Mesenchymal stem cell (in vitro differentiated cells and primary cell): ENCODE data around the gene DHX38.
"Not testable (repeated sequence)": the region's sequence is repeated elsewhere in the genome, so short reads cannot be mapped to it uniquely, and the experiment has no call there.

Experiments used
- DNase-seq: peaks from one replicate; pipeline ENCODE4 v3.0.0-alpha.2; 2013
- H2AFZ ChIP-seq: one replicate; pipeline ENCODE4 v1.6.1; 2013; ENCODE audit warnings: low read depth, mild to moderate bottlenecking, control low read depth, inconsistent platforms, low read length, moderate library complexity
- H2AK5ac ChIP-seq: 2 replicates; pipeline ENCODE4 v1.6.1; 2013; ENCODE audit warnings: low read length, moderate library complexity, mild to moderate bottlenecking, inconsistent platforms; ENCODE audit not compliant: severe bottlenecking
- H2BK120ac ChIP-seq: one replicate; pipeline ENCODE4 v1.6.1; 2013; ENCODE audit warnings: low read depth, mild to moderate bottlenecking, inconsistent platforms, low read length, moderate library complexity
- H2BK12ac ChIP-seq, 2 experiments: one replicate each; pipeline ENCODE4 v1.6.1; 2013; ENCODE audit warnings: inconsistent platforms in 2 of 2, low read length in 2 of 2, mild to moderate bottlenecking in 2 of 2, moderate library complexity in 2 of 2, control low read depth in 1 of 2
- H2BK15ac ChIP-seq: one replicate; pipeline ENCODE4 v1.6.1; 2013; ENCODE audit warnings: mild to moderate bottlenecking, low read depth, inconsistent platforms; ENCODE audit not compliant: poor library complexity, severe bottlenecking
- H2BK5ac ChIP-seq: 2 replicates; pipeline ENCODE4 v1.6.1; 2013; ENCODE audit warnings: low read depth, mild to moderate bottlenecking, low read length, control low read depth, inconsistent platforms; ENCODE audit not compliant: poor library complexity, severe bottlenecking
- H3K14ac ChIP-seq, 2 experiments: one replicate each; pipeline ENCODE4 v1.6.1; 2013; ENCODE audit warnings: inconsistent platforms in 2 of 2, low read length in 2 of 2, control low read depth in 1 of 2, mild to moderate bottlenecking in 1 of 2, moderate library complexity in 1 of 2
- H3K18ac ChIP-seq, 2 experiments: one replicate each; pipeline ENCODE4 v1.6.1; 2013; ENCODE audit warnings: inconsistent platforms in 2 of 2, low read length in 2 of 2, control low read depth in 1 of 2, low read depth in 1 of 2, mild to moderate bottlenecking in 1 of 2
- H3K23ac ChIP-seq, 2 experiments: one replicate each; pipeline ENCODE4 v1.6.1; 2013; ENCODE audit warnings: inconsistent platforms in 2 of 2, low read length in 2 of 2, mild to moderate bottlenecking in 2 of 2, moderate library complexity in 2 of 2, control low read depth in 1 of 2
- H3K27ac ChIP-seq: 2 replicates; pipeline ENCODE4 v1.5.1; 2013; ENCODE audit warnings: mild to moderate bottlenecking, moderate library complexity, low read length, control low read depth, inconsistent platforms; ENCODE audit not compliant: poor library complexity, severe bottlenecking
- H3K27me3 ChIP-seq, 2 experiments: 2 replicates each; pipeline versions ENCODE4 v1.6.1 to v1.7.0; 2013; ENCODE audit warnings: low read length in 2 of 2, mild to moderate bottlenecking in 2 of 2, moderate library complexity in 2 of 2, control low read depth in 1 of 2, inconsistent platforms in 1 of 2; ENCODE audit not compliant: control insufficient read depth in 1 of 2, insufficient read depth in 1 of 2
- H3K36me3 ChIP-seq, 2 experiments: 2 replicates each; pipeline versions ENCODE4 v1.6.1 to v1.7.0; 2013; ENCODE audit warnings: low read length in 2 of 2, control low read depth in 1 of 2, inconsistent platforms in 1 of 2, low read depth in 1 of 2, mild to moderate bottlenecking in 1 of 2; ENCODE audit not compliant: insufficient read depth in 2 of 2, control insufficient read depth in 1 of 2
- H3K4ac ChIP-seq, 2 experiments: one replicate each; pipeline ENCODE4 v1.6.1; 2013; ENCODE audit warnings: inconsistent platforms in 2 of 2, low read length in 2 of 2, mild to moderate bottlenecking in 2 of 2, moderate library complexity in 2 of 2, control low read depth in 1 of 2, low read depth in 1 of 2
- H3K4me1 ChIP-seq: 2 replicates; pipeline ENCODE4 v1.6.1; 2013; ENCODE audit warnings: low read depth, low read length, control low read depth; ENCODE audit not compliant: control insufficient read depth, insufficient read depth
- H3K4me2 ChIP-seq: 2 replicates; pipeline ENCODE4 v1.6.1; 2013; ENCODE audit warnings: low read length, mild to moderate bottlenecking, inconsistent platforms; ENCODE audit not compliant: poor library complexity, severe bottlenecking
- H3K4me3 ChIP-seq, 2 experiments: 2 replicates each; pipeline versions ENCODE4 v1.5.1 to v1.7.0; 2013; ENCODE audit warnings: low read length in 2 of 2, mild to moderate bottlenecking in 2 of 2, control low read depth in 1 of 2, low read depth in 1 of 2; ENCODE audit not compliant: insufficient read depth in 1 of 2
- H3K79me1 ChIP-seq: replicated peaks from 2 replicates; pipeline ENCODE4 v1.6.1; 2013; ENCODE audit warnings: mild to moderate bottlenecking, control low read depth, low read length, inconsistent platforms; ENCODE audit not compliant: poor library complexity, severe bottlenecking
- H3K9ac ChIP-seq: 2 replicates; pipeline ENCODE4 v1.7.0; 2013; ENCODE audit warnings: mild to moderate bottlenecking, low read length, moderate library complexity
- H3K9me3 ChIP-seq: 2 replicates; pipeline ENCODE4 v1.7.0; 2013; ENCODE audit warnings: mild to moderate bottlenecking, low read length; ENCODE audit not compliant: control insufficient read depth
- H4K8ac ChIP-seq: one replicate; pipeline ENCODE4 v1.6.1; 2013; ENCODE audit warnings: inconsistent platforms, mild to moderate bottlenecking, low read length, moderate library complexity
- H4K91ac ChIP-seq: one replicate; pipeline ENCODE4 v1.6.1; 2013; ENCODE audit warnings: mild to moderate bottlenecking, low read length, inconsistent platforms
- WGBS: methylation state at CpG from one replicate; pipeline ENCODE4 v1.1.7; 2013; ENCODE audit warnings: mixed read lengths; 5-methylcytosine and 5-hydroxymethylcytosine counted together

DHX38 gene

GRCh38 chr16:72057313-72057712 is 36.3 kb upstream of the DHX38 start:
- H3K36me3 ChIP-seq, DNase-seq, H2BK12ac ChIP-seq, H3K14ac ChIP-seq, H4K8ac ChIP-seq, H2AK5ac ChIP-seq, H4K91ac ChIP-seq, H2BK5ac ChIP-seq, H3K23ac ChIP-seq, H3K9ac ChIP-seq, H2AFZ ChIP-seq, H3K79me1 ChIP-seq, H2BK15ac ChIP-seq, H3K4me2 ChIP-seq, H3K27me3 ChIP-seq, H3K18ac ChIP-seq, H3K4me3 ChIP-seq, H3K27ac ChIP-seq, H2BK120ac ChIP-seq, H3K9me3 ChIP-seq, H3K4ac ChIP-seq, H3K4me1 ChIP-seq: not testable (repeated sequence)
- WGBS = no CpG with 5 or more reads among the region's 6 CpGs

- not testable (repeated sequence) for H2AK5ac ChIP-seq, H2BK12ac ChIP-seq, H3K36me3 ChIP-seq, H2BK15ac ChIP-seq, H3K23ac ChIP-seq, H3K79me1 ChIP-seq, H2BK120ac ChIP-seq, H3K27me3 ChIP-seq, H3K14ac ChIP-seq, H3K4ac ChIP-seq, H3K4me2 ChIP-seq, H3K27ac ChIP-seq, DNase-seq, H4K8ac ChIP-seq, H2AFZ ChIP-seq, H2BK5ac ChIP-seq, H3K18ac ChIP-seq, H3K9me3 ChIP-seq, H3K9ac ChIP-seq, H3K4me1 ChIP-seq, H4K91ac ChIP-seq, H3K4me3 ChIP-seq
- 94% methylated on average over 6 of the region's 7 CpGs for WGBS
Measured at GRCh38 chr16:72059060-72059459, 34.6 kb upstream of the DHX38 start.

GRCh38 chr16:72060405-72060804 is 33.2 kb upstream of the DHX38 start:
- H2BK12ac ChIP-seq = no peak overlapping the region
- H3K23ac ChIP-seq = no peak overlapping the region
- H3K4me1 ChIP-seq = no peaks in the 10 kb centered on the region
- no peak overlapping the region for H4K8ac ChIP-seq
- H2AFZ ChIP-seq = no peak overlapping the region
- H2BK120ac ChIP-seq = no peak overlapping the region
- H4K91ac ChIP-seq = no peak overlapping the region
- no peaks in the 10 kb centered on the region for H3K36me3 ChIP-seq
- 91% methylated on average over 9 of the region's 9 CpGs for WGBS
- no peak overlapping the region for H3K4me2 ChIP-seq
- no peak overlapping the region for H2AK5ac ChIP-seq
- no peak overlapping the region for H3K4ac ChIP-seq
- H3K14ac ChIP-seq = no peak overlapping the region
- no peak overlapping the region for H2BK15ac ChIP-seq
- no peak overlapping the region for H3K18ac ChIP-seq
- no peak overlapping the region for H3K27ac ChIP-seq
- H3K9me3 ChIP-seq = no peaks in the 10 kb centered on the region
- no peak overlapping the region for H3K4me3 ChIP-seq
- no peaks in the 10 kb centered on the region for H3K79me1 ChIP-seq
- no peak overlapping the region for H2BK5ac ChIP-seq
- no peaks in the 10 kb centered on the region for H3K27me3 ChIP-seq
- H3K9ac ChIP-seq = no peak overlapping the region
- DNase-seq = no peak

GRCh38 chr16:72061564-72061963 is 32.1 kb upstream of the DHX38 start:
- Histone ChIP-seq H3K4me2 (no peak overlapping the region), H3K18ac (no peak overlapping the region), H3K27me3 (no peaks in the 10 kb centered on the region), H3K9me3 (no peaks in the 10 kb centered on the region), H4K91ac (no peak overlapping the region), H2BK12ac (no peak overlapping the region), H3K27ac (no peak overlapping the region), H3K79me1 (no peaks in the 10 kb centered on the region), H2BK120ac (no peak overlapping the region), H3K4me3 (no peak overlapping the region), H3K14ac (no peak overlapping the region), H3K4ac (no peak overlapping the region), H3K23ac (no peak overlapping the region), H2AFZ (no peak overlapping the region), H3K9ac (no peak overlapping the region), H4K8ac (no peak overlapping the region), H2AK5ac (no peak overlapping the region), H2BK5ac (no peak overlapping the region), H3K4me1 (no peaks in the 10 kb centered on the region), H2BK15ac (no peak overlapping the region), H3K36me3 (no peaks in the 10 kb centered on the region)
- WGBS = 89% methylated on average over 1 of the region's 1 CpG
- DNase-seq = no peak
